GM12878 (cell line): Measurements from ENCODE around the gene BORCS6. TPM values are rescaled to one million over a fixed set of nuclear protein-coding genes. Genes with fewer than 3 reads are reported as not detected.

Experiments used
- ATAC-seq: fragments of 200-7000 bp; cut with Tn5 transposase; 3 replicates; pipeline ENCODE4 v1.9.1; 2020; ENCODE audit warnings: mild to moderate bottlenecking, moderate library complexity
- BruUV-seq: library from RNA; stranded (reverse); fragments of 400-500 nt; replicated peaks from 2 replicates; lab custom pipeline; 2021; lab: Mats Ljungman, UMichigan
- CTCF ChIA-PET: fragments of 300-600 bp; sonication (Branson Sonifier 250); formaldehyde crosslinking; extraction: SDS; loops from one replicate; lab custom pipeline; 2021; ENCODE audit warnings: inconsistent platforms; lab: Yijun Ruan, JAX
- POLR2A ChIA-PET: fragments of 350-600 bp; formaldehyde crosslinking; extraction: SDS; loops from one replicate; lab custom pipeline; 2021; ENCODE audit warnings: inconsistent platforms; lab: Charles Lee
- RAD21 ChIA-PET: fragments of 300-600 bp; sonication (Branson Sonifier 250); formaldehyde crosslinking; loops from one replicate; lab custom pipeline; 2023; ENCODE audit warnings: antibody characterized with exemption; ENCODE audit not compliant: unreplicated experiment; lab: Charles Lee
- SMC1A ChIA-PET: fragments of 300-600 bp; sonication (Branson Sonifier 250); formaldehyde crosslinking; loops from one replicate; lab custom pipeline; 2023; ENCODE audit not compliant: unreplicated experiment, uncharacterized antibody; lab: Charles Lee
- DNase-seq: peaks from one replicate; pipeline ENCODE4 v3.0.0-alpha.2; 2011; ENCODE audit warnings: low read depth, low spot score
- FAIRE-seq: peaks from 3 replicates; lab custom pipeline; 2011; peaks lifted over from hg19 to GRCh38; lab: Jason Lieb, UNC
- H2AFZ ChIP-seq: 2 replicates; pipeline ENCODE4 v1.6.0; 2011; ENCODE audit warnings: low read depth, low read length, control low read depth; ENCODE audit not compliant: control insufficient read depth
- H3K27ac ChIP-seq: 2 replicates; pipeline ENCODE4 v1.5.1; 2011; ENCODE audit warnings: control low read depth; ENCODE audit not compliant: control insufficient read depth, insufficient read depth
- H3K27me3 ChIP-seq, 2 experiments: replicated peaks in 1 of 2; 2 replicates each; pipeline versions ENCODE4 v1.6.0 to v1.6.1; 2011; ENCODE audit warnings: low read length in 1 of 2; ENCODE audit not compliant: control insufficient read depth in 2 of 2, insufficient read depth in 2 of 2
- H3K36me3 ChIP-seq, 2 experiments: 2 replicates each; pipeline ENCODE4 v1.5.1; 2011; ENCODE audit warnings: low read length in 1 of 2; ENCODE audit not compliant: control insufficient read depth in 2 of 2, insufficient read depth in 2 of 2
- H3K4me1 ChIP-seq: 2 replicates; pipeline ENCODE4 v1.6.1; 2011; ENCODE audit warnings: mild to moderate bottlenecking, low read length, moderate library complexity, mixed read lengths; ENCODE audit not compliant: control insufficient read depth, insufficient read depth
- H3K4me2 ChIP-seq: 2 replicates; pipeline ENCODE4 v1.6.0; 2011; ENCODE audit warnings: control low read depth; ENCODE audit not compliant: control insufficient read depth, insufficient read depth
- H3K4me3 ChIP-seq: fragments of 200-600 bp; sonication (generic); 2 replicates; pipeline ENCODE4 v1.5.1; 2016
- H3K79me2 ChIP-seq: 2 replicates; pipeline ENCODE4 v1.6.0; 2011; ENCODE audit warnings: low read length; ENCODE audit not compliant: control insufficient read depth, insufficient read depth
- H3K9ac ChIP-seq: 2 replicates; pipeline ENCODE4 v1.8.0; 2011; ENCODE audit warnings: low read length, control low read depth, mixed read lengths; ENCODE audit not compliant: control insufficient read depth, insufficient read depth
- H3K9me3 ChIP-seq: replicated peaks from 3 replicates; pipeline ENCODE4 v1.5.1; 2011; ENCODE audit warnings: mild to moderate bottlenecking, low read length; ENCODE audit not compliant: control insufficient read depth, insufficient read depth
- H4K20me1 ChIP-seq: 2 replicates; pipeline ENCODE4 v1.6.0; 2011; ENCODE audit not compliant: control insufficient read depth, insufficient read depth
- BACH1 ChIP-seq: fragments of 450-650 bp; IDR thresholded peaks from 2 replicates; pipeline ENCODE4 v1.6.1; 2017; ENCODE audit warnings: mild to moderate bottlenecking, borderline replicate concordance
- EP300 ChIP-seq, 2 experiments: fragments of 150-350 bp in 1 of 2; IDR thresholded peaks; 2 replicates each; pipeline ENCODE4 v1.6.1; 2011 to 2012; ENCODE audit warnings: low read depth in 2 of 2, low read length in 2 of 2, borderline replicate concordance in 1 of 2, improper control_type of control experiment in 1 of 2, inconsistent platforms in 1 of 2; ENCODE audit not compliant: control insufficient read depth in 1 of 2
- IRF3 ChIP-seq: fragments of 450-650 bp; IDR thresholded peaks from 2 replicates; pipeline ENCODE4 v1.6.1; 2014; ENCODE audit warnings: mild to moderate bottlenecking
- KLF5 ChIP-seq: fragments of 450-650 bp; IDR thresholded peaks from 2 replicates; pipeline ENCODE4 v1.6.1; 2014; ENCODE audit warnings: mild to moderate bottlenecking; ENCODE audit not compliant: partially characterized antibody
- MYB ChIP-seq: fragments of 150-350 bp; IDR thresholded peaks from 2 replicates; pipeline ENCODE4 v1.6.1; 2014; ENCODE audit warnings: mild to moderate bottlenecking, low read depth, low read length, borderline replicate concordance
- RB1 ChIP-seq: fragments of 450-650 bp; formaldehyde crosslinking; IDR thresholded peaks from 2 replicates; pipeline ENCODE4 v1.6.1; 2017; ENCODE audit warnings: mild to moderate bottlenecking, borderline replicate concordance
- RCOR1 ChIP-seq: conservative IDR thresholded peaks from 2 replicates; pipeline ENCODE4 v1.6.1; 2012; ENCODE audit warnings: low read depth, low read length, improper control_type of control experiment
- STAT1 ChIP-seq: fragments of 450-650 bp; conservative IDR thresholded peaks from 2 replicates; pipeline ENCODE4 v1.6.1; 2014; ENCODE audit warnings: antibody characterized with exemption, mild to moderate bottlenecking
- TCF3 ChIP-seq: IDR thresholded peaks from 2 replicates; pipeline ENCODE4 v1.6.1; 2012; ENCODE audit warnings: low read depth, mild to moderate bottlenecking, low read length, borderline replicate concordance; ENCODE audit not compliant: insufficient read depth
- YBX1 ChIP-seq: fragments of 450-650 bp; IDR thresholded peaks from 2 replicates; pipeline ENCODE4 v1.6.1; 2016; ENCODE audit warnings: antibody characterized with exemption
- WGBS: methylation state at CpG from one replicate; pipeline ENCODE4 v1.1.6; 2016; ENCODE audit warnings: low lambda C conversion rate; ENCODE audit not compliant: insufficient replicate concordance, insufficient coverage; ENCODE audit errors: missing lambda C conversion rate; 5-methylcytosine and 5-hydroxymethylcytosine counted together
- in situ Hi-C: fragments of 300-500 bp; cut with MboI; formaldehyde crosslinking; loops from 9 replicates; pipeline ENCODE4 v1.14.3; 2018; ENCODE audit warnings: mixed read lengths
- intact Hi-C: fragments of 100-400 bp; cut with micrococcal nuclease; formaldehyde crosslinking; loops from one replicate; pipeline ENCODE4 v1.14.2; 2022; ENCODE audit not compliant: unreplicated experiment
- polyA plus RNA-seq, 11 experiments: library from polyadenylated mRNA; depleted of rRNA in 4 of 11; unstranded in 6 of 11; stranded (reverse) in 5 of 11; fragments of >200 nt; fragmentation: Nextera tagmentation in 4 of 11; fragmentation: Illumina TruSeq in 1 of 11; extraction: Ambion mirVana in 4 of 11; extraction: Trizol in 1 of 11; gene quantifications; 1 replicate in 1 of 11; 2 replicates in 10 of 11; pipeline versions ENCODE4 v1.2.1 to v1.2.3, GENCODE V29; 2011 to 2016; ENCODE audit warnings: inconsistent platforms in 2 of 11, missing spikeins in 2 of 11, low read depth in 1 of 11
- total RNA-seq, 4 experiments: library from RNA; depleted of rRNA in 3 of 4; stranded (reverse); fragments of >200 nt in 3 of 4; fragmentation: Illumina TruSeq in 1 of 4; extraction: Trizol in 1 of 4; gene quantifications; 2 replicates each; pipeline versions ENCODE4 v1.2.1 to v1.2.3, GENCODE V29; 2013 to 2021

Gene BORCS6
- total and polyA plus RNA-seq, 10 of the 15 experiments (the other 5 are each of a cell fraction or from before 2014, with no cell fraction given), result 0.37 to 14.1 (median 6.7) TPM

- TF ChIP-seq IRF3, result no peak
- no peak for TF ChIP-seq MYB
- no peak for TF ChIP-seq RB1
These were observed 47.9 kb upstream of the BORCS6 start (continued) for GRCh38 chr17:8237886-8238285.

- DNase-seq (no peak), FAIRE-seq (no peak), ATAC-seq (no peak)
- H2AFZ ChIP-seq, result no peak overlapping the region
- H4K20me1 ChIP-seq, result 0 out of 2 replicates have a peak, but pooled peaks cover 2% of the 10 kb centered on the region
- in situ Hi-C loops, result no loop called here
- no peaks in the 10 kb centered on the region for H3K27me3 ChIP-seq
- H3K4me2 ChIP-seq, result no peak overlapping the region
- ChIA-PET CTCF (interaction anchor here (1.1 kb wide), 1 partner anchor 10 kb away, joined by 4 read pairs; no protein-coding TSS in a partner anchor), SMC1A (interaction anchor here (0.5 to 2.5 kb wide), 3 partner anchors 10 to 61 kb away, joined by 3 to 10 read pairs (median 4); partner anchors contain the start of genes CTC1 and TMEM107), POLR2A (interaction anchor here (0.7 to 1.7 kb wide), 4 partner anchors 10 to 16 kb away, joined by 3 to 6 read pairs (median 5); no protein-coding TSS in a partner anchor), RAD21 (interaction anchor here (0.6 kb wide), 1 partner anchor 51 kb away, joined by 3 read pairs; no protein-coding TSS in a partner anchor)
- WGBS, result 94% methylated on average over 7 of the region's 7 CpGs
- TF ChIP-seq EP300 (IDR thresholded peaks at IDR 0.05; ENCODE audit: borderline replicate concordance in 1 of 2, control insufficient read depth in 1 of 2, low read depth in 2 of 2, low read length in 2 of 2) (no peak), TCF3 (no peak), BACH1 (no peak), STAT1 (no peak), KLF5 (no peak), YBX1 (no peak), RCOR1 (no peak)
- H3K4me1 ChIP-seq, result no peaks in the 10 kb centered on the region
- peaks cover 24 to 37% of the 10 kb centered on the region in 2 experiments for H3K36me3 ChIP-seq
- no peak overlapping the region for H3K9ac ChIP-seq
- H3K79me2 ChIP-seq, result no peaks in the 10 kb centered on the region
- no peak overlapping the region for H3K4me3 ChIP-seq
- H3K27ac ChIP-seq, result no peak overlapping the region
- no peaks in the 10 kb centered on the region for H3K9me3 ChIP-seq
- intact Hi-C loops, result no loop called here
- BruUV-seq, result no TSS peak
These were observed 47.2 kb upstream of the BORCS6 start for GRCh38 chr17:8237175-8237574.
